CD14-positive monocyte (primary cell): ENCODE data around the gene NT5C1B. TPM values are rescaled to one million over a fixed set of nuclear protein-coding genes. Genes with fewer than 3 reads are reported as not detected.

Experiments
- DNase-seq, 3 donors: peaks; one replicate each; pipeline ENCODE4 v3.0.0-alpha.2; 2011 to 2022
- H2AFZ ChIP-seq: 2 replicates; pipeline ENCODE4 v1.6.0; 2012; ENCODE audit warnings: mild to moderate bottlenecking, low read depth, low read length, inconsistent platforms; ENCODE audit not compliant: insufficient read depth, poor library complexity, severe bottlenecking
- H3K27ac ChIP-seq, 2 donors: 1 replicate in 1 of 2; 2 replicates in 1 of 2; pipeline ENCODE4 v1.5.1; 2012 to 2013; ENCODE audit warnings: low read length in 2 of 2, control low read depth in 1 of 2, inconsistent platforms in 1 of 2, low read depth in 1 of 2, mild to moderate bottlenecking in 1 of 2
- H3K27me3 ChIP-seq, 2 donors: one replicate each; pipeline versions ENCODE4 v1.6.0 to v1.6.1; 2011 to 2013; ENCODE audit warnings: low read length in 2 of 2; ENCODE audit not compliant: control insufficient read depth in 2 of 2, insufficient read depth in 2 of 2
- H3K36me3 ChIP-seq, 2 donors: replicated peaks in 1 of 2; 1 replicate in 1 of 2; 2 replicates in 1 of 2; pipeline versions ENCODE4 v1.5.1 to v1.6.1; 2012 to 2013; ENCODE audit warnings: low read length in 2 of 2, control low read depth in 1 of 2, inconsistent platforms in 1 of 2, mild to moderate bottlenecking in 1 of 2; ENCODE audit not compliant: insufficient read depth in 2 of 2, control insufficient read depth in 1 of 2
- H3K4me1 ChIP-seq, 2 donors: 1 replicate in 1 of 2; 2 replicates in 1 of 2; pipeline versions ENCODE4 v1.5.1 to v1.6.1; 2012 to 2013; ENCODE audit warnings: low read length in 2 of 2, control low read depth in 1 of 2, inconsistent platforms in 1 of 2, mild to moderate bottlenecking in 1 of 2, moderate library complexity in 1 of 2; ENCODE audit not compliant: insufficient read depth in 2 of 2, control insufficient read depth in 1 of 2
- H3K4me2 ChIP-seq: replicated peaks from 2 replicates; pipeline ENCODE3; 2012; ENCODE audit warnings: low read length, moderate library complexity, mild to moderate bottlenecking; ENCODE audit not compliant: poor library complexity, severe bottlenecking; ENCODE audit errors: extremely low read depth
- H3K4me3 ChIP-seq, 3 experiments: fragments of 200-600 bp in 1 of 3; sonication (generic) in 1 of 3; replicated peaks in 1 of 3; 1 replicate in 2 of 3; 2 replicates in 1 of 3; pipeline ENCODE4 v1.5.1; 2011 to 2013; ENCODE audit warnings: low read length in 3 of 3, mild to moderate bottlenecking in 3 of 3, control low read depth in 2 of 3, low read depth in 2 of 3, inconsistent platforms in 1 of 3, moderate library complexity in 1 of 3
- H3K79me2 ChIP-seq: 2 replicates; pipeline ENCODE4 v1.6.0; 2012; ENCODE audit warnings: mild to moderate bottlenecking, control low read depth, inconsistent platforms, low read length, moderate library complexity; ENCODE audit not compliant: insufficient read depth
- H3K9ac ChIP-seq: 2 replicates; pipeline ENCODE4 v1.6.0; 2017; ENCODE audit warnings: low read length, mild to moderate bottlenecking; ENCODE audit not compliant: insufficient read depth, poor library complexity, severe bottlenecking
- H3K9me3 ChIP-seq, 2 donors: replicated peaks in 1 of 2; 1 replicate in 1 of 2; 2 replicates in 1 of 2; pipeline versions ENCODE4 v1.5.1 to v1.6.1; 2012 to 2013; ENCODE audit warnings: low read length in 2 of 2, control low read depth in 1 of 2; ENCODE audit not compliant: control insufficient read depth in 1 of 2, insufficient read depth in 1 of 2
- H4K20me1 ChIP-seq: 2 replicates; pipeline ENCODE4 v1.6.0; 2012; ENCODE audit warnings: mild to moderate bottlenecking, low read length, control low read depth, moderate library complexity; ENCODE audit not compliant: insufficient read depth
- H3K27ac Mint-ChIP-seq, 7 donors: one replicate each; pipeline ENCODE4 v1.8.0; 2020; ENCODE audit warnings: mild to moderate bottlenecking in 7 of 7, mixed read lengths in 7 of 7, moderate library complexity in 6 of 7, inconsistent platforms in 2 of 7
- H3K27me3 Mint-ChIP-seq, 3 donors: one replicate each; pipeline ENCODE4 v1.8.0; 2021 to 2022; ENCODE audit warnings: low read depth in 3 of 3, mild to moderate bottlenecking in 3 of 3, mixed read lengths in 3 of 3, moderate library complexity in 3 of 3, inconsistent platforms in 1 of 3
- H3K36me3 Mint-ChIP-seq, 2 donors: one replicate each; pipeline ENCODE4 v1.8.0; 2020; ENCODE audit warnings: mixed read lengths in 2 of 2, inconsistent platforms in 1 of 2, mild to moderate bottlenecking in 1 of 2
- H3K4me1 Mint-ChIP-seq: one replicate; pipeline ENCODE4 v1.8.0; 2020; ENCODE audit warnings: mild to moderate bottlenecking, mixed read lengths
- H3K4me3 Mint-ChIP-seq, 2 donors: one replicate each; pipeline ENCODE4 v1.8.0; 2020; ENCODE audit warnings: mild to moderate bottlenecking in 2 of 2, mixed read lengths in 2 of 2, moderate library complexity in 1 of 2
- H3K9me3 Mint-ChIP-seq, 7 donors: one replicate each; pipeline ENCODE4 v1.8.0; 2020 to 2022; ENCODE audit warnings: mixed read lengths in 7 of 7, mild to moderate bottlenecking in 6 of 7, moderate library complexity in 6 of 7, inconsistent platforms in 2 of 7
- CTCF ChIP-seq: fragments of 200-600 bp; IDR thresholded peaks from one replicate; pipeline ENCODE4 v1.8.0; 2022; ENCODE audit warnings: antibody characterized with exemption, mild to moderate bottlenecking
- WGBS: methylation state at CpG from one replicate; pipeline ENCODE4 v1.1.5; 2013; ENCODE audit warnings: missing lambda C conversion rate; ENCODE audit not compliant: insufficient coverage; 5-methylcytosine and 5-hydroxymethylcytosine counted together
- intact Hi-C, 2 donors: fragments of 100-400 bp; cut with micrococcal nuclease; formaldehyde crosslinking; loops; one replicate each; pipeline versions ENCODE4 v1.15.0 to v1.15.1; 2023
- polyA plus RNA-seq, 3 donors: library from polyadenylated mRNA; depleted of rRNA in 1 of 3; unstranded in 2 of 3; stranded (reverse) in 1 of 3; fragments of 300-500 nt in 2 of 3; fragments of >200 nt in 1 of 3; fragmentation: Illumina TruSeq in 2 of 3; gene quantifications; 1 replicate in 2 of 3; 2 replicates in 1 of 3; pipeline ENCODE4 v1.2.3, GENCODE V29; 2012 to 2021

NT5C1B gene
- polyA plus RNA-seq, 3 donors: not detected

DNA sequence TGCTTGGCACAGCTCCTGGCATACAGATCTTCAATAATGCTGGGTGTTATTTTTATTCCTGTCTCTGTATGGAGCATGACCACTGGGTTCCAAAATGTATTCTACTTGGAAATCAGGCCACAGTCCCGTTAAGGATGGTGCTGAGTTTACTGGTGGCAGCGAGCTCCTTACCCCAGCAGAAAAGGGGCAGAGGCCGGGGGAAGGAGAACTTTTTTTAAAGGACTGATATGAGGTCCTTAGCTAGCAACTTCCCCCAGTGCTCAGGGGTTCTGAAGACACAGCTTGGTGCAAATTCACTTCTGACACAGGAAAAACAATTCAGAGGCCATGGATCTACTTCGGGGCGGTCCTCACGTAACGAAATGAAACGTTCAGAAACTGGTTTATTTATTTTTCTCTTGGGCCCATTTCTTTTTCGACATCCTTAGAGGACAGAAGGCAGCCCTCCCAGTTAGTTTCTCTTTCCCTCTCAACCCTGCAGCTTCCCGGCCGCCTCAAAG lies 29.8 kb downstream of the NT5C1B start:
- Histone ChIP-seq H3K9ac (peak overlapping the region; percentile 89), H3K79me2 (peaks cover 9% of the 10 kb centered on the region), H4K20me1 (peaks cover 3% of the 10 kb centered on the region), H3K27ac (peak overlapping the region; percentile 43 to 83), H3K4me1 (peaks cover 11 to 16% of the 10 kb centered on the region in 2 donors), H3K4me3 (peak overlapping the region; percentile 67 to 93 (median 91)), H3K9me3 (peaks cover 4 to 5% of the 10 kb centered on the region in 2 donors), H3K4me2 (peak overlapping the region; percentile 80), H3K27me3 (no peaks in the 10 kb centered on the region), H3K36me3 (peaks cover 9 to 10% of the 10 kb centered on the region in 2 donors), H2AFZ (peak overlapping the region; percentile 96)
- 0% methylated on average over 8 of the region's 11 CpGs for WGBS
- Mint-ChIP-seq H3K4me3 (peak overlapping the region; percentile 92 to 94), H3K36me3 (peaks cover 10% of the 10 kb centered on the region in 2 donors), H3K9me3 (peaks cover 0 to 6% (median 5%) of the 10 kb centered on the region in 7 donors), H3K27me3 (peaks cover 0 to 3% (median 0%) of the 10 kb centered on the region in 3 donors), H3K4me1 (peaks cover 19% of the 10 kb centered on the region), H3K27ac (peak overlapping the region; percentile 50 to 93 (median 88))
- no peak for TF ChIP-seq CTCF
- intact Hi-C loops: loop anchor here (5.0 to 10.0 kb wide), 2 partner anchors 788 to 805 kb away; no protein-coding TSS in a partner anchor
- DNase-seq: no peak

- no peak overlapping the region for H3K9ac ChIP-seq
- intact Hi-C loops: no loop called here
- no peak overlapping the region for H3K27ac ChIP-seq
- no CpG with 5 or more reads among the region's 1 CpG for WGBS
- peaks cover 16 to 17% of the 10 kb centered on the region in 2 donors for H3K36me3 Mint-ChIP-seq
- DNase-seq: no peak
- peaks cover 19% of the 10 kb centered on the region for H3K4me1 Mint-ChIP-seq
- H3K27me3 ChIP-seq: no peaks in the 10 kb centered on the region
- peaks cover 11 to 16% of the 10 kb centered on the region in 2 donors for H3K4me1 ChIP-seq
- H4K20me1 ChIP-seq: peaks cover 3% of the 10 kb centered on the region
- H3K9me3 Mint-ChIP-seq: peaks cover 0 to under 1% (median 0%) of the 10 kb centered on the region in 7 donors
- H3K27ac Mint-ChIP-seq: peak overlapping the region in 1 of 7 donors; percentile 17
- TF ChIP-seq CTCF: no peak
- H3K79me2 ChIP-seq: peaks cover 9% of the 10 kb centered on the region
- H3K4me2 ChIP-seq: no peak overlapping the region
- H3K4me3 ChIP-seq: no peak overlapping the region
- H3K4me3 Mint-ChIP-seq: no peak overlapping the region
- H3K27me3 Mint-ChIP-seq: peaks cover 0 to 3% (median 0%) of the 10 kb centered on the region in 3 donors
- H2AFZ ChIP-seq: no peak overlapping the region
- no peaks in the 10 kb centered on the region for H3K9me3 ChIP-seq
- peaks cover 15 to 16% of the 10 kb centered on the region in 2 donors for H3K36me3 ChIP-seq
Measured at GRCh38 chr2:18558458-18558857, 30.9 kb downstream of the NT5C1B start.
